ES-I3 (cell line): Measurements from ENCODE around the gene CNIH3.

Experiments used
- H3K36me3 ChIP-seq: 2 replicates; pipeline ENCODE4 v1.6.1; 2013; ENCODE audit warnings: mild to moderate bottlenecking, low read length, control low read depth, moderate library complexity; ENCODE audit not compliant: insufficient read depth
- H3K4me1 ChIP-seq: 2 replicates; pipeline ENCODE4 v1.6.1; 2013; ENCODE audit warnings: mild to moderate bottlenecking, control low read depth, low read length; ENCODE audit not compliant: insufficient read depth
- H3K9ac ChIP-seq: 2 replicates; pipeline ENCODE4 v1.6.1; 2013; ENCODE audit warnings: low read depth, mild to moderate bottlenecking, low read length, moderate library complexity
- H3K9me3 ChIP-seq: 2 replicates; pipeline ENCODE4 v1.6.1; 2013; ENCODE audit warnings: mild to moderate bottlenecking, low read length, moderate library complexity; ENCODE audit not compliant: control insufficient read depth, insufficient read depth

CNIH3 gene

DNA sequence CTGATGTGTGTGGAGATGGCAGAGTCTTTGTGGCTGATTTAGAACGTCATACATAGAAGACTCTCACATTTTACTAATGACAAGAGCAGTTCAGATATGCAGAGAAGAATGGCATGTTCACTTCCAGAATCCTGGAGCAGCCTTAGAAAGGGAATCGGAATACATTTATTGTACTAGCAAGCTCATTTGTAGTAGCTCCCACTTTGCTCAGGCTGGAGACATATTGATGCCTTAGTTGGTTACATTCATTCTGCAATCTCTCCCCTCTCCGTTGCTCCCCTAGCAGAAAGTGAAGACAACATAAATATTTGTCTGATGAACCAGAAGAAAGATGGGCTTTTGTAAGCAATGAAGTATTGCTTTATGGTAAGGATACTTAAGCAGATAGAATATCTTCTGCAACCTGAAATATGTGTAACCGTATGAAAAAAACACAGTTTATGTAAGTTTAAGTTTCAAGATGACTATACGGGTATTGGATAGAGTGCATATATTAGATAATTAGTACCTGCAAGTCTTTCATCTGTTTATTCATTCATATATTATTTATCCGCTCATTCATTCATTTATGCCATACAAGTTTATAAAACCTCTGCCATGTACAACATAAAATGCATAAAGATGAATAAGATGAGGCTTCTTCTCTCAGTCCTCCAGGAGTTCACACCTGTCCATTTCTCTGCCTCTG lies 135.7 kb downstream of the CNIH3 start:
- peaks cover 4% of the 10 kb centered on the region; the same call in 1 of the 2 replicates for H3K4me1 ChIP-seq
- no peaks in the 10 kb centered on the region for H3K9me3 ChIP-seq
- no peak overlapping the region for H3K9ac ChIP-seq
- no peaks in the 10 kb centered on the region for H3K36me3 ChIP-seq

DNA sequence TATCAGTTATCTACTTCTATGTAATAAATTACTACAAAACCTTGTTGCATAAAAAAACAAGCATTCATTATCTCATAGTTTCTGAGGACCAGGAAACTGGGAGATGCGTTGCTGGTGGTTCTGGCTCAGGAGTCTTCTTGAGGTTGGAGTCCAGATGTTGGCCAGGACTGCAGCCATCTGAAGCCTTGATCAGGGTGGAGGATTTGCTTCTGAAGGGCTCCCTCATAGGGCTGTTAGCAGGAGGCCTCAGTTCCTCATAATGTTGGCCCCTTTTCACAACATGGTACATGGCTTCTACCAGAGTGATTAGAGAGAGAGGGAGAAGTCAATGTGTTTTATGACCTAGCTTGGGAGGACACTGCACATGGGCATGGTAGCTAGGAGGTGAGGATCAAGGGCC lies 137.4 kb downstream of the CNIH3 start:
- H3K9ac ChIP-seq, result no peak overlapping the region
- no peaks in the 10 kb centered on the region for H3K9me3 ChIP-seq
- peaks cover 4% of the 10 kb centered on the region; the same call in 1 of the 2 replicates for H3K4me1 ChIP-seq
- no peaks in the 10 kb centered on the region for H3K36me3 ChIP-seq

DNA sequence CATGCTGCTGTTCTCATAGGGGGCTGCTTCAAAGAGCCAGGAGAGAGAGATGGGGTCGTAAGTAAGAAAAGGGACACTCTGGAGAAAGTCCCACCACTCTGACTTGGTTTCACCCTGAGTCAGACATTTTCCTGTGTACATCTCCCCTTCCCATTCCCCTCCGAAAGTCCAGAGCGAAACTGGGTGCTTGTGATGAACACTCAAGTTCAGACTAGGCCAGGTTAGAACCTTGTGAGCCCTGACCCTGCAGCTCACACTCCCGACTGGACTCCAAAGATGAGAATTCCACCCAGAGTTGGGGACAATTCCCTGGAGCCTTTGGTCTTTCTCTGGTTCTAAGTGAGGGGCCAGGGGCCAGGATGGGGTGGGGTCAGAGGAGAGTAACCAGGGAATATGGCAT lies 139.5 kb downstream of the CNIH3 start:
- Histone ChIP-seq H3K9me3 (no peaks in the 10 kb centered on the region), H3K4me1 (peaks cover 4% of the 10 kb centered on the region; the same call in 1 of the 2 replicates), H3K9ac (no peak overlapping the region), H3K36me3 (no peaks in the 10 kb centered on the region)

DNA sequence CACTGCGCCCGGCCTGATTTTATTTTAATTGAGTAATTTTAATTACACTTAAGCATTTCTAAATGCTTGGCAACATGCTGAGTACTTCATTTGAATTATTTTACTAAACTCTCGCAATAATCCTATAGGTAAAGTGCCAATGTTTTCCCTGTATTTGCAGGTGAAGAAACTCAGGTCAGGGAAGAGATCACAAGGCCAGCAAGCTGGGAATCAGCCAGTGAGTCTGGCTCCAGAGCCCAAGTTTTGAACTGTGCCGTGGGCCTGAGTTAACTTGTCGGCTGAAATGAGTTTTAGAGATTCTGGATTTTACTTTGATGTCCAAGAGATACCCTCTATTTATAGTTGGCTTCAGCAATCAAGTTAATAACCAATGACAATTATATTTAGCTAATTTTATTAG lies 141.4 kb downstream of the CNIH3 start:
- Histone ChIP-seq H3K9ac (no peak overlapping the region), H3K36me3 (no peaks in the 10 kb centered on the region), H3K9me3 (no peaks in the 10 kb centered on the region)

GRCh38 chr1:224759135-224759534 lies 143.0 kb downstream of the CNIH3 start:
- Histone ChIP-seq H3K9me3 (no peaks in the 10 kb centered on the region), H3K36me3 (no peaks in the 10 kb centered on the region), H3K9ac (no peak overlapping the region), H3K4me1 (peaks cover 4% of the 10 kb centered on the region; the same call in 1 of the 2 replicates)

More for the DNA sequence above, 141.4 kb downstream of the CNIH3 start:
- peaks cover 4% of the 10 kb centered on the region; the same call in 1 of the 2 replicates for H3K4me1 ChIP-seq

DNA sequence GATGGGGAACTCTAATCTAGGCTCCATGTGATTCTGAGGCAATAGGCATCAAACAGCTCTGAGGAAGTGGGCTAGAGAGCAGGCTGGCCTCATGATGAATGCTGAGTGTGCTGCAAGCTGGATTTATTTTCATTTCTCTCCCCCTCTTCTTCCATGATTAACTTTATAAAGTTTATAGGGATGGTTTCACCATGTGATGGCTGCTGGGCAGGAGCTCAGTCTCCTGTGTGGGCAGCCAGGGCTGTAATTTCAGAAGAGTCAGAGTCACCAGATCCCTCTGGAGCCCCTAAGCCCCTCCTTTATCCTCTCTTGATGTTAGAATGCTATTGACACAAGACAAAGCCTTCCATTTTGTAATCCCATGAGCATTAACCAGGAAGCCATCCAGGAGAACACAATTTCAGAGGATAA lies 143.6 kb downstream of the CNIH3 start:
- Histone ChIP-seq H3K36me3 (no peaks in the 10 kb centered on the region), H3K9me3 (no peaks in the 10 kb centered on the region), H3K4me1 (no peaks in the 10 kb centered on the region), H3K9ac (no peak overlapping the region)

DNA sequence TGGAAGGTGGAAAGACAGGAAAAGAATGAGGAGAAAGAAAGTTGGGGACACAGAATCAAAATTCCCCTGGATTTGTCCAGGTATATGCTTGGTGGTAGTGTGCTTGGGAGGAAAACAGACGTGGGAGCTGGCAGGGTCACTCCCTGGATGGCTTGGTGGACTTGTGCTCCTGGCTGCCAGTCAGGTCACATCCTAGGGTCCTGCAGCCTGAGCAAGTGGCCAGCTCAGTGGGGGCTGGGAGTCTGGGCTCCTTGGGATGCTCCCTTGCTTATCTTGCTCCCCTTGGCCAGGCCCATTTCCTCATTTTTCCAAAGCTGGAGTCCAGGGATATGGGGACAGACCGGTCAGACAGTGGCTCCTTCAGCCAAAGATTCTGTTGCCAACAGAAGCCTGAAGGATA lies 144.0 kb downstream of the CNIH3 start:
- Histone ChIP-seq H3K36me3 (no peaks in the 10 kb centered on the region), H3K9ac (no peak overlapping the region), H3K9me3 (no peaks in the 10 kb centered on the region), H3K4me1 (no peaks in the 10 kb centered on the region)

DNA sequence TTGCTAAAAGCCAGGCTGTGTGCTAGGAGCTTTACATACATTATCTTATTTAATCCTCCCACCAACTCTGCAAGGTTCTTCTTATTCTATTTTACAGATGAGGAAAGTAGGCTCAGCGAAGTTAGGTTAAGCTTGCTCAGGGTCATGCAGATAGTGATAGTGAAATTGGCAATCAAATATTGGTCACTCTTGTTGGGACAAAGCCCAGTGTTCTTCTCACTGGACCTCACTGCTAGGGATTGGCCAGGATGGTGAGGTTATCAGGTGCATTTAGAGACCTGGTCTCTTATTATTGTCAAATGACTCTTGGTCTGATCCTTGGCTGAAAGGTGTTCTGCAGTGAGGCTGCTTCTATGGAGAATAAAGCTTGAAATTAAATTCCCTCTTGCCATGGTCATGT lies 145.1 kb downstream of the CNIH3 start:
- no peaks in the 10 kb centered on the region for H3K9me3 ChIP-seq
- no peaks in the 10 kb centered on the region for H3K36me3 ChIP-seq
- H3K9ac ChIP-seq, result no peak overlapping the region
- H3K4me1 ChIP-seq, result no peaks in the 10 kb centered on the region

DNA sequence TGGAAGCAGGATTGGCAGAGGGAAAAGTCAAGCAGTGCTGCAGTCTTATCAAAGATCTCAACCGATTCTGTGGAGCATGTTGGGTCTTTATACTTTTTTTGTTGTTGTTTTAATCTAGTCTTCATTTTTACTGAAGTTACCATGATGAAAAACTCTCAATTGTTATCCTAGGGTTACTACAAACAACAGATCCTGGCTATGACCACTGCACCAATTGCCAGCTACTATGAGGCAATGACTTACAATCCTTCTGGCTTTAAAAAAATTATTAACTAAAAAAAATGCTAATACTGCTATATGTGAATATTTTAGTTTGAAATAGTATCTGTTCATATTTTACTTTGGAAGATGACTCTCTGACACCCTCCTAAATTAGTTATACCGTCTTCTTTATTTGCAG lies 145.9 kb downstream of the CNIH3 start:
- no peaks in the 10 kb centered on the region for H3K4me1 ChIP-seq
- H3K36me3 ChIP-seq, result no peaks in the 10 kb centered on the region
- no peak overlapping the region for H3K9ac ChIP-seq
- no peaks in the 10 kb centered on the region for H3K9me3 ChIP-seq

DNA sequence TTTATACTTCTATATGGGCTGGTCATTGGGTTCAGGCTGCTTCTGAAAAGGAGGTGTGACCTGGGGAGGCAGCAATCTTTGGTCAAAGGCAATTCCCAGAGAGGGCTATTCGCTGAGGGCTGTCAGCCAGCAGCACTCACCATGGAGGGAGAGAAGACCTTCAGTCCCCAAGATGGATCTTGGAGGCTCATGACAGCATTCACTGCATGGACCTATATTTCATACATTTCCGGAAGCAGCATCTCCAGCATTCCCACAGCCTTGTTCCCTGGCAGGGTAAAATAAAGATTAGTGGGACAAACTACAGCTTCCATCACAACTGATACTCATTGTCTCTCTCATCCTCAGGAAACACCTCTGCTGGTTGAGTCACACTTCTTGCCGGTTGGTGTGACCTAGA lies 146.6 kb downstream of the CNIH3 start:
- no peaks in the 10 kb centered on the region for H3K36me3 ChIP-seq
- no peaks in the 10 kb centered on the region for H3K9me3 ChIP-seq
- no peaks in the 10 kb centered on the region for H3K4me1 ChIP-seq
- no peak overlapping the region for H3K9ac ChIP-seq

GRCh38 chr1:224763126-224763775 lies 147.1 kb downstream of the CNIH3 start:
- no peaks in the 10 kb centered on the region for H3K4me1 ChIP-seq
- no peak overlapping the region for H3K9ac ChIP-seq
- H3K9me3 ChIP-seq, result no peaks in the 10 kb centered on the region
- H3K36me3 ChIP-seq, result no peaks in the 10 kb centered on the region

DNA sequence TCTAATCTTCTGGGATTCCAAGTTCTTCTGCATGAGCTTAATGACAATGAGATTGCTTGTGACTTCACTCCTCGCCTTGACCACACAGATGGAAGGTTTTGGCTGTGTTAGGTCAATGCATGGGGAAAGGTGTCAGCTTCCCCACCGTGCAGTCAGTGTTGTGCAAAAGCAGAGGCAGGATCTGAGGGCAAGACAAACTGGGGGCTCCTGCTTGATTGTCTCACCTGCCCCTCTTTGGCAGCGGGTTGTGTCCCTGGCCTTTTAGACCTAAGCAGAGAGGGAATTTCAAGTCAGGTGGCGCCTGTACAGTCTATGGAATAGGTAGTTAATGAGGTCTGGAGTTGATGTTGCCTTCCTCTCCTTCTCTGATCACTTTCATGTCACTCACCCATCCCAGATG lies 150.1 kb downstream of the CNIH3 start:
- H3K9me3 ChIP-seq, result no peaks in the 10 kb centered on the region
- no peaks in the 10 kb centered on the region for H3K36me3 ChIP-seq
- H3K4me1 ChIP-seq, result no peaks in the 10 kb centered on the region
- H3K9ac ChIP-seq, result no peak overlapping the region

DNA sequence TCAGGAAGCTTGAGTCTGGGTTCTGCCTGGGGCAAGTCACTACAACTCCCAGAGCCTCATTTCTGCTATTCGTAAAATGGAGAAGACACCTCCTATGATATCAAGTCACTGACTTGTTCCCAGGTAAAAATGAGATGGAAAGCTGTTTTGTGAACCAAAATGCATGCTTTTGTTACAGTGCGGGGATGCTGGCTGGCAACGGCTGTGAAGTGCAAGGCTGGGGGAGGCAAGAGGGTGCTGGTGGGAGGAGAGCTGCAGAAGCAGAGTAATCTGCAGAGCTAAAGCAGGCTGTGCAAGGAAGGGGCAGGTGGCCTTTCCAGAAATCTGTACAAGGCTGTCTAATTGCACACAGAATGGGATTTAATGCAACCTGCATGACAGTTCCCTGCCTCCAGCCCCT lies 150.9 kb downstream of the CNIH3 start:
- no peaks in the 10 kb centered on the region for H3K36me3 ChIP-seq
- H3K9me3 ChIP-seq, result no peaks in the 10 kb centered on the region
- no peaks in the 10 kb centered on the region for H3K4me1 ChIP-seq
- no peak overlapping the region for H3K9ac ChIP-seq

GRCh38 chr1:224767676-224768075 lies 151.6 kb downstream of the CNIH3 start:
- H3K4me1 ChIP-seq, result no peaks in the 10 kb centered on the region
- H3K36me3 ChIP-seq, result no peaks in the 10 kb centered on the region
- H3K9me3 ChIP-seq, result no peaks in the 10 kb centered on the region
- H3K9ac ChIP-seq, result no peak overlapping the region

GRCh38 chr1:224768971-224769370 lies 152.9 kb downstream of the CNIH3 start:
- Histone ChIP-seq H3K9me3 (no peaks in the 10 kb centered on the region), H3K4me1 (no peaks in the 10 kb centered on the region), H3K9ac (no peak overlapping the region), H3K36me3 (no peaks in the 10 kb centered on the region)
